ENCODE measurements around the gene SUSD3.

Gene SUSD3

DNA sequence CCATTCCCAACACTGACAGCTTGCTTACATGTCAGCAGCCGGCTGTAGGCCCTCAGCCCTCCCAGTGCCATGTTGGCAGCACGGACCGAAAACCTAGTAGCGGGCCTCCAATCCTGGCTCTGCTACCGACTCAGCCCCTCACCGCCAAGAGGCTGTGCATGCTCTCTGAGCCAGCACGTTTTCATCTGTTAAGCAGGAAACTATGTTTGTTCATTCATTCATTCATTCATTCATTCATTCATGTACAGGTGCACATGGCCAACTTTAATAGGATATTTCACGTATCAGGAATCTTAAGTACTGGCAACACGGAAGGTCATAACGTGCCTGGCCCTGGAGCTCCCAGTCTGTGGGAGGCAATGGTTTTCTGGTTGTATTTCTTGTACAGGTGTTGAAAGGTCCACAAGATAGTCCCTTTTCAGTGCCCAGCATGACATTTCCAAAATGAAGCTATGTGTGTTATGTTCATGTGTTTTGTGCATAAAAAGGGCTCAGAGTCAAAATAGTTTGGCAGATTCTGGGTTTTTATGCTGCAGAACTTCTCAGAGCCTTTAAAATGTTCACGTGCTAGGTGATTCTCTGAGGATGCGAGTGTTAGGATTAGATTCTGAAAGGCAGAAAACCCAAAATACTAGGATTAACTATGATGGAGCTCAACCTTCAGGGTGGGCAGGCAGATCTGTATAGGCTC lies 17.7 kb downstream of the SUSD3 start:
- DNase-seq (ENCODE audit: low spot score): no peak

- DNase-seq (ENCODE audit: low spot score): no peak
Observed at GRCh38 chr9:93076792-93077128, 18.3 kb downstream of the SUSD3 start.

GRCh38 chr9:93077367-93077766 lies 18.9 kb downstream of the SUSD3 start:
- no peak for DNase-seq (ENCODE audit: low spot score)

DNA sequence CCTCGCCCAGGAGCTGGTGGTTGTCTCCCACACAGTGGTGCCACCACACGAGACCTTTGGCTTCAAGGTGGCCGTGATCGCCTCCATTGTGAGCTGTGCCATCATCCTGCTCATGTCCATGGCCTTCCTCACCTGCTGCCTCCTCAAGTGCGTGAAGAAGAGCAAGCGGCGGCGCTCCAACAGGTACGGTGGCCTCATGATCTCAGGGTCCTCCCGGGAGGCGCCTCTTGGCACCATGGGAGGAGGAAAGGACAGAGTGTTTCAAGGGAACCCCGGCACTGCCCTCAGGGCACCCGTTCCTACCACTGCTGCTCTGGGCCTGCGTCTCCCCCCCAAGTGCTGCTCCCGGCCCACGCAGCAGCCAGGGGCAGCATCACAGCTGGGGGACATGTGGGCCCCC lies 19.3 kb downstream of the SUSD3 start:
- no peak for DNase-seq (ENCODE audit: low spot score)

DNA sequence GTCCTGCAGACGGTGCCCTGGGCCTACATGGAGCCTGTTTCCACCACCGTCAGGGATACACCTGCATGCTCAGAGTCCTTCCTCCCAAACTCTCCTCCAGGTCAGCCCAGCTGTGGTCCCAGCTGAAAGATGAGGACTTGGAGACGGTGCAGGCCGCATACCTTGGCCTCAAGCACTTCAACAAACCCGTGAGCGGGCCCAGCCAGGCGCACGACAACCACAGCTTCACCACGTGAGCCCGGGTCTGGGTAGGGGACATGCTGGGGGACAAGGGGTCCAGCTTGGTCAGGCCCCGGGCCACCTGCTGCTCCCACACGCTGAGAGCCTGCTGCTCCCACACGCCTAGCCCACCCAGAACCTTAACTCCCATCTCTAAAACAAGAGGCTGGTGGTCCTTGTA lies 20.9 kb downstream of the SUSD3 start:
- DNase-seq (ENCODE audit: low spot score): no peak

DNA sequence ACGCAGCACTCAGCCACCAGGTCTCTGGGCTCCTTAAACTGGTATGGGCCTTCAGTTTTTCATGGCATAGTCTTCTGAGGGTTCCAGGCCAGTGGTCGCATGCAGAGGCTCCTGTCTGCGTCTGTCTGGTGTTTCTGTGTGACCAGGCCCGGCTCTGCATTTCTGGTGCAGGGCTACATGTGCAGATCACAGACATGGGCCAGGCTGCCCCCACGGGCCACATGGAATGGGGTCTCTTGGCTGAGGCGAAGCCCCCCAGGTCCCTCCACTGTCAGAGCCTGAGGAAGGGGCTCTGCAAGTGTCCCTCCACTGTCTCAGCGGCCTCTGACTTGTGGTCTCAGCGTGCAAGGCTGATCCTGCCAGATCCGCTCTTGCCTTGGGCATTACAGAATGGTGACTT lies 21.9 kb downstream of the SUSD3 start:
- DNase-seq (ENCODE audit: low spot score): no peak

DNA sequence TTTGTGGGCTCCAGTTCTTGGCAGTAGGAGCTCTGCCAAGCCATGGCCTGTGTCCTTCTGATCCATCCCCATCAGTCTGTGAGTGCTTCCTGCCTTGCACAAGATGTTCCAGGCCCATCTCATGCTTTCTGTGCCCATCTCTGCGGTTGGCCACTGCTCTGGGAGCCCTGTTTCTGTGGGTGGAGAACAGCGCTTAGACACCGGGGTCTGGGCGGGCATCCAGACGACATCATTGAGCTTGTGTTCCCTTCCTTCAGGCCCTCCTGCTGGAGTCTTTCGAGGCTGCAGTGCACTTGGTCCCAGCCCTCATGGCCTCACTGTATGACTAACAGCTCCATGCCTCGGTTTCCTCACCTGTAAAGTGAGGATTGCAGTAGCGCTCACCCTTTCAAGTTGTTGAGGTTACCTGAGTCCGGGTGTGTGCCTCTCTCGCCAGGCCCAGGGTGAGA lies 22.6 kb downstream of the SUSD3 start:
- peak; percentile 23 for DNase-seq (ENCODE audit: low spot score)

GRCh38 chr9:93081931-93082330 lies 23.4 kb downstream of the SUSD3 start:
- peak; percentile 77 for DNase-seq (ENCODE audit: low spot score)

DNA sequence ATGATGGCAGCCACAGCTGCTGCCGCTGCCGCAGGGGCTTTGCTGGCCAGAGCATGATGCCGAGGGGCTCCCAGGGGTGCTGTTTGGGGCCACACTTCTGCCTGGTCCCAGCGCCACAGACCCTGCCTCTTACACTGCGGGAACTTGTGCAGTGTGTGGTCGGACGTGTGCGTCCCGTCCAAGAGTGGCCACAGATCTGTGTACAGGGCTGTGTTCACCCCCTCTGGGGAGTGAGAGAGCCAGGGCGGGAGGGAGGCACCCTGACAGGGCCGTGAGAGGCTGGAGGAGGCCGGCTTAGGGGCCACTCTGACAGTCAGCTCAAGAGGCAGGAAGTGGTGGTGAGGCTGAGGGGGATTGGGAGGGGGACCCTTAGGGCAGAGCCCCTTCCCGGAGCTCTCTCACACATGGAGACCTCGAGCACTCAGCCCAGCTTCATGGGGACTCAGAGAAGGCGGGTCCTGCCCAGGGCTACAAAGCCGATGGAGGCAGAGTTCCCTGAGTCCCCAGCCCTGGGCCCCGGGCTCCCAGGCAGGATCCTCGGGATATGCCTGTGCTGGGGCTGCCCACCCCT lies 24.4 kb downstream of the SUSD3 start:
- no peak for DNase-seq (ENCODE audit: low spot score)

- DNase-seq (ENCODE audit: low spot score): no peak
Observed at GRCh38 chr9:93083592-93084470, 25.3 kb downstream of the SUSD3 start.

- no peak for DNase-seq (ENCODE audit: low spot score)
Observed at GRCh38 chr9:93084471-93084881, 26.0 kb downstream of the SUSD3 start.

- DNase-seq (ENCODE audit: low spot score): no peak
Observed at GRCh38 chr9:93085676-93086075, 27.2 kb downstream of the SUSD3 start.

DNA sequence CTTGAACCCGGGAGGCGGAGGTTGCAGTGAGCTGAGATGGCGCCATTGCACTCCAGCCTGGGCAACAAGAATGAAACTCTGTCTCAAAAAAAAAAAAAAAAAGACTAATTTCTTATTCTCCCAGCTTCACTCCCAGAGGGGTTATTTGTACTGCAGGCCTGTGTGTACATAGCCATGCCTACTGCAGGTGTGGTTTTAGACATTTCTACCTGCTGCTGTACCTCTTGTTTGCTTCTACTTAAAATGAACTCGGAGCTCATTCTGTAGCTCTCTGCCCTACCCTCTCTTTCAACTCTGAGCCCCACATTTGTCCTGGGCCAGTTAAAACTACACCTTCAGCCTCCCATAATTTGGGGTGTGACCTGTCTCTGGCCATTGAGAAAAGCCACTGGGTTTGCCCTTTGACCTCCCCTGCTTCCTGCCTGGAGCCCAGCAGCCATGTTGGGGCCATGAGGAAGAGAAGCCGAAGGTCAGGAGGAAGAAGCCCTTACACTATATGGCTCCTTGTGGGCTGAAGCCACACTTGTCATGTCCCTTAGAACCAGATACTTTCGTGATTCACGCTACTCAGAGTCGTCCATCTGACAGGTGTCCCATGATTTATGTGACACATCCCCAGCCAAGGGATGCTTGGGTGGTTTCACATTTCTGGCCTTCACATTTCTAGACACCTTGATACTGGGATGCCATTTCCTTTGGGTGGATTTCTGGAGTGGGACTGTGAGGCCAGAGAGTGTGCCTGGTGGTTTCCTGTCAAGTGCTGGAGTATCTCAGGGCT lies 28.1 kb downstream of the SUSD3 start:
- no peak for DNase-seq (ENCODE audit: low spot score)

DNA sequence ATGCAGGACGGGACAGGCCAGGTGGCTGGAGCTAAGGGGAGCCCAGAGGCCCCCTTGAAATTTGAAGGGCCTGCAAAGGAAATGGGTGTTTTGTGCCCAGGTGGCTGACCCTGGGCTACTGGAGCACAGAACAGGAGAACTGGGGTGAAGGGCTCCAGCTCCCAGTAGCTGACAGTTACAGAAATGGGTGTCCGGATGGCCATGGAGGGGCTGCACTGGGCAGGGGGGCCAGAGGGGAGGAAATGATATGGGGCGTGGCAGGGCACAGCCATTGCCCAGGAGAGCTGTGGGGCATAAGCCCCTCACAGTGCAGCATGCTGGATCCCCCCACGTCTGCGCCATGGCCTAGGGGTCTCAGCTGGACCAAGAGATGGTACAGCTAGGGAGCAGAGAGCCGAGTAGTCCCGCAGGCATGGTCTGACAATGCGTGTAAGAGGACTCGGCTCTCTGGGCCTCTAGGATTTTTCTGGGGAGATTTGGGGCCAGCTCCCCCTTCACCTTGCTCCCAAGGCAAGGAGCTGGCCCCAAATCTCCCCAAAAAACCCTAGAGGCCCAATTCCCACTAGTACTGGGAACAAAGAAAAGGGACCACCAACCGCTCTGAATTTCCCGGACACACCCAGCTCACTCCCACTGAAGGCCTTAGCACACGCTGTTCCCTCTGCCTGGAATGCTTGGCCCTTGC lies 29.6 kb downstream of the SUSD3 start:
- no peak for DNase-seq (ENCODE audit: low spot score)

DNA sequence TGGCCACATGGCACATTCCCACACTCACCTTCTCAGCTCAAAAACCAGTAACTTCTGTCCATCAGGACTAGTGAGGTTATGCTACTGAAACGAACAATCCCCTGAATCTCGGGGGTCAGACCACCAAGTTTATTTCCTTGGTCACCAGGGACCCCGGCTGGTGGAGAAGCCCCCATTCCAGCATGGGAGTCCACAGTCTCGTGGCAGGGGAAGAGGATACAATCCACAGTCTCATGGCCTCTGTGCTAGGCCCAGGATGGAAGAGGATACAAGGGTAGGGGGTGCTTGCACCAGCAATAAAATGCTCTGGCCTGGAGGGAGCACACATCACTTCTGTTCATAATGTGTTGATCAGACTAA lies 30.1 kb downstream of the SUSD3 start:
- no peak for DNase-seq (ENCODE audit: low spot score)

GRCh38 chr9:93089024-93089423 lies 30.5 kb downstream of the SUSD3 start:
- DNase-seq (ENCODE audit: low spot score): no peak

- no peak for DNase-seq (ENCODE audit: low spot score)
Observed at GRCh38 chr9:93089481-93089991, 31.0 kb downstream of the SUSD3 start.

DNA sequence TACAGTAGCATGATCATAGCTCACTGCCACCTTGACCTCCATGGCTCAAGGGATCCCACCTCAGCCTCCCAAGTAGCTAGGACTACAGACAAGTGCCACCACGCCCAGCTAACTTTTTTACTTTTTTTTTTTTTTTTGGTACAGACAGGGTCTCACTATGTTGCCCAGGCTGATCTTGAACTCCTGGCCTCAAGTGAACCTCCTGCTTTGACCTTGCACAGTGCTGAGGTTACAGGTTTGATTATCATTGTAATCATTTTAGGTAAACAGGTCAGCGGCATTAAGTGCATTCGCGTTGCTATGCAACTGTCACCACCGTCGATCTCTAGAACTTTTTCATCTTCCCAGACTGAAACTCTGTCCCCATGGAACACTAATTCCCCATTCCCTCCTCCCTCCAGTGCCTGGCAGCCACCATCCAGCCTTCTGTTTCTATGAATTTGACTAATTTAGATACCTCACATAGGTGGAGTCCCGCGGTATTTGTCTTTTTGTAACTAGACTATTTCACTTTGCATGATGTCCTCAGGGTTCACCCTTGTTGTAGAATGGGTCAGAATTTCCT lies 31.7 kb downstream of the SUSD3 start:
- no peak for DNase-seq (ENCODE audit: low spot score)

DNA sequence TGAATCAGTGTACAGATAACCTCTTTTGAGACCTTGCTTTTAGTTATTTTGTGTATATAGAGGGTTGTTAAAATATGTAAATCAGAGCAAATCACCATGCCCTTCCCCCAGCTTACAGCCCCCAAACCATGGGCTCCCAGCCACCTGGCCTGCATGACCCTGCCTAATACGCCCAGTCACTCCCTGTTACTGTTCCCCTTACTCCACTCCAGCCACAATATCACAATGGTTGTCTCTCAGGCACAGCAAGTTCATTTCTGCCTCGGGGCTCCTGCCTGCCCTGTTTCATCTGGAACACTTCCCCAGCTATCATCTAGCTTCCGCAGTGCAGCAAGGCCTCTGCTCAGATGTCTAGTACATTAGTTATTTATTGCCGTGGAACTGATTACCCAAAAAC lies 32.6 kb downstream of the SUSD3 start:
- no peak for DNase-seq (ENCODE audit: low spot score)

GRCh38 chr9:93091453-93092081 lies 33.1 kb downstream of the SUSD3 start:
- DNase-seq (ENCODE audit: low spot score): peak; percentile 56

All from AG08395 (cell line).